HEK293 (cell line): ENCODE measurements around the gene ADRA2B.

Experiments
- CTCF ChIA-PET: fragments of 350-600 bp; formaldehyde crosslinking; extraction: SDS; loops from one replicate; lab custom pipeline; 2021; ENCODE audit warnings: antibody characterized with exemption; lab: Yijun Ruan, JAX
- POLR2A ChIA-PET: fragments of 300-600 bp; formaldehyde crosslinking; extraction: SDS; loops from one replicate; lab custom pipeline; 2020; ENCODE audit warnings: antibody characterized with exemption, inconsistent platforms; lab: Yijun Ruan, JAX
- H3K27ac ChIP-seq: fragments of 200-500 bp; sonication (Bioruptor generic); 2 replicates; pipeline ENCODE4 v1.5.1; 2014; ENCODE audit warnings: low read depth, low read length, control low read depth, inconsistent platforms; ENCODE audit errors: extremely low read depth
- H3K36me3 ChIP-seq, 2 experiments: fragments of 200-500 bp in 1 of 2; sonication (Bioruptor generic) in 1 of 2; 1 replicate in 1 of 2; 2 replicates in 1 of 2; pipeline ENCODE4 v1.5.1; 2014 to 2017; ENCODE audit warnings: inconsistent platforms in 2 of 2, low read length in 2 of 2; ENCODE audit not compliant: control insufficient read depth in 2 of 2, insufficient read depth in 1 of 2
- H3K4me1 ChIP-seq: fragments of 200-500 bp; sonication (Bioruptor generic); 2 replicates; pipeline ENCODE4 v1.5.1; 2014; ENCODE audit warnings: mild to moderate bottlenecking, low read length, inconsistent platforms; ENCODE audit not compliant: control insufficient read depth, insufficient read depth
- H3K4me3 ChIP-seq: 2 replicates; pipeline ENCODE4 v1.5.1; 2011; ENCODE audit warnings: low read depth, mild to moderate bottlenecking, control low read depth, low read length, moderate library complexity
- H3K9me3 ChIP-seq: fragments of 200-500 bp; sonication (Bioruptor generic); 2 replicates; pipeline ENCODE4 v1.5.1; 2014; ENCODE audit warnings: low read depth, low read length, inconsistent platforms; ENCODE audit not compliant: control insufficient read depth, insufficient read depth
- GFI1B ChIP-seq: fragments of 450-650 bp; formaldehyde crosslinking; IDR thresholded peaks from 2 replicates; pipeline ENCODE4 v1.5.1; 2016; ENCODE audit warnings: missing biosample characterization, missing genetic modification characterization
- GLIS2 ChIP-seq: fragments of 450-650 bp; formaldehyde crosslinking; IDR thresholded peaks from 2 replicates; pipeline ENCODE4 v1.5.1; 2016; ENCODE audit warnings: missing biosample characterization, missing genetic modification characterization
- HOXC10 ChIP-seq: sonication (generic); formaldehyde crosslinking; IDR thresholded peaks from 2 replicates; pipeline ENCODE4 v1.8.1; 2023; ENCODE audit warnings: mild to moderate bottlenecking, missing genetic modification reagents
- KLF9 ChIP-seq: fragments of 450-650 bp; formaldehyde crosslinking; IDR thresholded peaks from 2 replicates; pipeline ENCODE4 v1.5.1; 2016; ENCODE audit warnings: missing biosample characterization, missing genetic modification characterization, low read depth
- MYNN ChIP-seq: fragments of 450-650 bp; formaldehyde crosslinking; IDR thresholded peaks from 2 replicates; pipeline ENCODE4 v1.5.1; 2016; ENCODE audit warnings: missing biosample characterization, missing genetic modification characterization, borderline replicate concordance
- REPIN1 ChIP-seq: fragments of 450-650 bp; formaldehyde crosslinking; IDR thresholded peaks from 2 replicates; pipeline ENCODE4 v1.5.1; 2017; ENCODE audit warnings: missing biosample characterization, missing genetic modification characterization, low read depth
- REST ChIP-seq: fragments of 450-650 bp; formaldehyde crosslinking; IDR thresholded peaks from 2 replicates; pipeline ENCODE4 v1.5.1; 2016; ENCODE audit warnings: missing biosample characterization, missing genetic modification characterization
- SALL2 ChIP-seq: fragments of 450-650 bp; formaldehyde crosslinking; IDR thresholded peaks from 2 replicates; pipeline ENCODE4 v1.5.0; 2017; ENCODE audit warnings: missing biosample characterization, mild to moderate bottlenecking, missing genetic modification characterization, borderline replicate concordance
- SCRT2 ChIP-seq: fragments of 450-650 bp; formaldehyde crosslinking; IDR thresholded peaks from 2 replicates; pipeline ENCODE4 v1.5.1; 2016; ENCODE audit warnings: missing biosample characterization, missing genetic modification characterization
- TCF7L2 ChIP-seq: IDR thresholded peaks from 2 replicates; pipeline ENCODE4 v1.6.1; 2011; ENCODE audit warnings: low read depth, mild to moderate bottlenecking, inconsistent platforms, low read length, moderate library complexity, borderline replicate concordance
- TSHZ1 ChIP-seq: fragments of 450-650 bp; formaldehyde crosslinking; IDR thresholded peaks from 2 replicates; pipeline ENCODE4 v1.5.1; 2016; ENCODE audit warnings: missing biosample characterization, missing genetic modification characterization, borderline replicate concordance
- WT1 ChIP-seq: fragments of 450-650 bp; formaldehyde crosslinking; IDR thresholded peaks from 2 replicates; pipeline ENCODE4 v1.5.1; 2016; ENCODE audit warnings: missing biosample characterization, missing genetic modification characterization
- ZEB2 ChIP-seq: fragments of 450-650 bp; formaldehyde crosslinking; IDR thresholded peaks from 2 replicates; pipeline ENCODE4 v1.5.1; 2016; ENCODE audit warnings: missing biosample characterization, missing genetic modification characterization
- ZFP41 ChIP-seq: fragments of 450-650 bp; formaldehyde crosslinking; IDR thresholded peaks from 2 replicates; pipeline ENCODE4 v1.5.1; 2016; ENCODE audit warnings: missing biosample characterization, missing genetic modification characterization, borderline replicate concordance
- ZFP69B ChIP-seq: fragments of 450-650 bp; formaldehyde crosslinking; IDR thresholded peaks from 2 replicates; pipeline ENCODE4 v1.5.1; 2016; ENCODE audit warnings: missing biosample characterization, missing genetic modification characterization
- ZNF10 ChIP-seq: fragments of 450-650 bp; formaldehyde crosslinking; IDR thresholded peaks from 2 replicates; pipeline ENCODE4 v1.5.1; 2017; ENCODE audit warnings: missing biosample characterization, missing genetic modification characterization
- ZNF24 ChIP-seq: fragments of 450-650 bp; formaldehyde crosslinking; IDR thresholded peaks from 2 replicates; pipeline ENCODE4 v1.5.1; 2016; ENCODE audit warnings: missing biosample characterization, missing genetic modification characterization
- ZNF335 ChIP-seq: fragments of 450-650 bp; formaldehyde crosslinking; conservative IDR thresholded peaks from 2 replicates; pipeline ENCODE4 v1.5.1; 2016; ENCODE audit warnings: missing biosample characterization, missing genetic modification characterization
- ZNF362 ChIP-seq: fragments of 450-650 bp; formaldehyde crosslinking; IDR thresholded peaks from 2 replicates; pipeline ENCODE4 v1.5.1; 2016; ENCODE audit warnings: missing biosample characterization, missing genetic modification characterization
- ZNF426 ChIP-seq: fragments of 450-650 bp; formaldehyde crosslinking; IDR thresholded peaks from 2 replicates; pipeline ENCODE4 v1.5.1; 2017; ENCODE audit warnings: missing biosample characterization, missing genetic modification characterization, mild to moderate bottlenecking, inconsistent platforms, moderate library complexity
- ZNF433 ChIP-seq: fragments of 450-650 bp; formaldehyde crosslinking; IDR thresholded peaks from 2 replicates; pipeline ENCODE4 v1.5.1; 2016; ENCODE audit warnings: missing biosample characterization, missing genetic modification characterization, low read depth
- ZNF549 ChIP-seq: fragments of 450-650 bp; IDR thresholded peaks from 2 replicates; pipeline ENCODE4 v1.5.1; 2018; ENCODE audit warnings: missing biosample characterization, missing genetic modification characterization, mild to moderate bottlenecking, inconsistent platforms, moderate library complexity
- ZNF596 ChIP-seq: fragments of 450-650 bp; IDR thresholded peaks from 2 replicates; pipeline ENCODE4 v1.5.0; 2018; ENCODE audit warnings: missing biosample characterization, mild to moderate bottlenecking, missing genetic modification characterization, moderate library complexity
- ZNF621 ChIP-seq: fragments of 450-650 bp; formaldehyde crosslinking; IDR thresholded peaks from 2 replicates; pipeline ENCODE4 v1.5.1; 2017; ENCODE audit warnings: missing biosample characterization, missing genetic modification characterization
- ZNF626 ChIP-seq: fragments of 450-650 bp; sonication (Bioruptor Pico); formaldehyde crosslinking; IDR thresholded peaks from 2 replicates; pipeline ENCODE4 v1.5.1; 2018; ENCODE audit warnings: missing biosample characterization, missing genetic modification characterization, inconsistent platforms
- ZNF692 ChIP-seq: fragments of 450-650 bp; formaldehyde crosslinking; IDR thresholded peaks from 2 replicates; pipeline ENCODE4 v1.5.1; 2016; ENCODE audit warnings: missing biosample characterization, missing genetic modification characterization
- ZNF701 ChIP-seq: fragments of 450-650 bp; formaldehyde crosslinking; IDR thresholded peaks from 2 replicates; pipeline ENCODE4 v1.5.1; 2016; ENCODE audit warnings: missing biosample characterization, missing genetic modification characterization

ADRA2B gene

GRCh38 chr2:96108541-96109360 is 7.6 kb downstream of the ADRA2B start:
- no peak overlapping the region for H3K4me3 ChIP-seq
- no peak overlapping the region for H3K27ac ChIP-seq
- CTCF ChIA-PET = interaction anchor here (0.9 to 1.1 kb wide), 2 partner anchors 8 to 87 kb away, joined by 3 to 6 read pairs; no protein-coding TSS in a partner anchor
- POLR2A ChIA-PET = no interaction called here
- no peaks in the 10 kb centered on the region for H3K4me1 ChIP-seq
- H3K9me3 ChIP-seq = no peaks in the 10 kb centered on the region
- H3K36me3 ChIP-seq = no peaks in the 10 kb centered on the region
- TF ChIP-seq ZNF549 = no peak
- TF ChIP-seq MYNN = no peak
- TF ChIP-seq HOXC10 (CRISPR knock-in tag) = no peak
- TF ChIP-seq ZNF701 = no peak
- no peak for TF ChIP-seq TSHZ1 (tag by site-specific recombination)
- TF ChIP-seq ZNF692 (tag by site-specific recombination) = no peak
- no peak for TF ChIP-seq REST (tag by site-specific recombination)
- TF ChIP-seq SCRT2 (tag by site-specific recombination) = no peak
- no peak for TF ChIP-seq KLF9 (tag by site-specific recombination)
- no peak for TF ChIP-seq REPIN1
- TF ChIP-seq GFI1B (tag by site-specific recombination) = no peak
- no peak for TF ChIP-seq ZNF24 (tag by site-specific recombination)
- no peak for TF ChIP-seq ZNF426 (tag by site-specific recombination)
- TF ChIP-seq ZNF626 (tag by site-specific recombination) = no peak
- no peak for TF ChIP-seq ZFP69B (tag by site-specific recombination)
- TF ChIP-seq, all 188 proteins: peak for 0

GRCh38 chr2:96108151-96108540 is 8.2 kb downstream of the ADRA2B start:
- Histone ChIP-seq H3K4me1 (no peaks in the 10 kb centered on the region), H3K4me3 (no peak overlapping the region), H3K27ac (no peak overlapping the region), H3K9me3 (no peaks in the 10 kb centered on the region), H3K36me3 (no peaks in the 10 kb centered on the region)
- CTCF ChIA-PET = interaction anchor here (0.9 to 1.1 kb wide), 2 partner anchors 9 to 86 kb away, joined by 3 to 6 read pairs; no protein-coding TSS in a partner anchor
- POLR2A ChIA-PET = no interaction called here
- TF ChIP-seq ZEB2 (tag by site-specific recombination) (no peak), WT1 (tag by site-specific recombination) (no peak), ZNF596 (tag by site-specific recombination) (no peak), ZNF621 (tag by site-specific recombination) (no peak), ZNF10 (tag by site-specific recombination) (no peak), ZNF362 (tag by site-specific recombination) (no peak), ZNF433 (tag by site-specific recombination) (no peak), TCF7L2 (no peak), ZNF335 (tag by site-specific recombination) (no peak), ZFP41 (tag by site-specific recombination) (no peak), GLIS2 (no peak), ZNF24 (tag by site-specific recombination) (no peak), SALL2 (tag by site-specific recombination) (no peak)
